Measurements from ENCODE around the gene PRUNE2.
A peak's percentile ranks its signal among the peaks of the same experiment; 100 is the strongest.

PRUNE2 gene

DNA sequence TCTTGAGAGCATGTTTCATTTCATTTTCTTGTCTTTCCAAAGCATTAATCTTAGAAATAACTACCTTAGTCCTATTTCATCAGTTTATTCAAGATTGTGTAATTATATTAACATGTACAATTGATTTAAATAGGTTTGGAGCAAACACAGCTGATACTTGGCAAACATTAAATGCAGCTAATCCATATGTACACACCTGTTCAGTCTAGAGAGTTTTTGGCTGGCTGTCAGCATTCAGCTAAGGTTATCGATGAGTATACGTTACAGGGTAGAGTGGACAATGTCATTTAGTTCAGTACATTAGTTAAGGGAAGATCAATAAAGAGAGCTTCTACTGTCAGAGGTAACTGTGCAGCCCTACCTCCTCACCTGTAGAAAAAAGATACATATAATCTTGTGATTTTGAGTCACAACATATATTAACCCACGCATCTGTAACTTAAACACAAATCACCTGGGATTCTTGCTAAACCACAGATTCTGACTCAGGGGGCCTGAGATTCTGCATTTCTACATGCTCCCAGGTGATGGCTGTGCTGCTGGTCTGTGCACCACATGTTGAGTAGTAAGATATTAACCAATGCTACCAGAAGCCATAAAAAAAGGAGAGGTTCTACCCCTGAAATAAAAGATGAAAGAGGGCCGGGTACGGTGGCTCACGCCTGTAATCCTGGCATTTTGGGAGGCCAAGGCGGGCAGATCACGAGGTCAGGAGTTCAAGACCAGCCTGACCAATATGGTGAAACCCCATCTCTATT is 175.8 kb downstream of the PRUNE2 start:
- no peak for DNase-seq (ENCODE audit: low spot score)

DNA sequence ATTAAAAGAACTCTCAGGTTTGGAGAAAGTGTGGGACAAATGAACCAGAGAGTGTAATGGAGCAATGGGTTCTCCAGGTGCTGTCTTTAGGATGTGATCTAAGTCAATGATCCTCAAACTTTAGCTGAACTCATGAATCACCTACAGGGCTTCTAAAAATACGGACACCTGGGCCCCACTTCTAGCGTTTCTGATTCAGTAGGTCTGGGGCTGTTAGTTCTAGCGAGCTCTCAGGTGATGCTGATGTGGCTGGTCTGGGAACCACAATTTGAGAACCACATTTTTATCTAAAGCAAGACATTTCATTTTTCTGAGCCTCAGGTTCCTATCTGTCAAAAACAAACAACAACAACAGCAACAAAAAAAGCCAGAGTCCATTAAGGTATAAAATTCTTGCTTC is 176.8 kb downstream of the PRUNE2 start:
- no peak for DNase-seq (ENCODE audit: low spot score)

GRCh38 chr9:76725885-76726284 is 180.0 kb downstream of the PRUNE2 start:
- DNase-seq (ENCODE audit: low spot score): no peak

GRCh38 chr9:76725011-76725546 is 180.8 kb downstream of the PRUNE2 start:
- no peak for DNase-seq (ENCODE audit: low spot score)

GRCh38 chr9:76720245-76720644 is 185.7 kb downstream of the PRUNE2 start:
- no peak for DNase-seq (ENCODE audit: low spot score)

DNA sequence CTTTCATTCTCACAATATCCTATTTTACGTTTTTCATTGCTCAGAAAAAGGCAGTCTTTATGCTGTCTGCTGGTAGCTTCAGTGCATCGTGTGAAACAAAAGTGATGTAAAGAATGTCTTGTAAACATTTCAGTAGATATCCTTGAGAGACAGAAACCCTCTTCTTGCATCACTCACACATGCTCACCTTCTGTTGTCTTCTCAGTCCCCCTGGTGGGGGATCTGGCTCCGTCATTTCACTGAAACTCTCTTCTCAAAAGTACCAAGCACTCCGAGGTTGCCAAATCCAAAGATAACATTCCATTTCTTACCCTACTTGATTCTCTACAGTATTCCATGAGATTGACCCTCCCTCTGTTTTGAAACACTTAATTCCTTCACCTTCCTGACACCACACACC is 187.7 kb downstream of the PRUNE2 start:
- no peak for DNase-seq (ENCODE audit: low spot score)

GRCh38 chr9:76717613-76718012 is 188.3 kb downstream of the PRUNE2 start:
- no peak for DNase-seq (ENCODE audit: low spot score)

DNA sequence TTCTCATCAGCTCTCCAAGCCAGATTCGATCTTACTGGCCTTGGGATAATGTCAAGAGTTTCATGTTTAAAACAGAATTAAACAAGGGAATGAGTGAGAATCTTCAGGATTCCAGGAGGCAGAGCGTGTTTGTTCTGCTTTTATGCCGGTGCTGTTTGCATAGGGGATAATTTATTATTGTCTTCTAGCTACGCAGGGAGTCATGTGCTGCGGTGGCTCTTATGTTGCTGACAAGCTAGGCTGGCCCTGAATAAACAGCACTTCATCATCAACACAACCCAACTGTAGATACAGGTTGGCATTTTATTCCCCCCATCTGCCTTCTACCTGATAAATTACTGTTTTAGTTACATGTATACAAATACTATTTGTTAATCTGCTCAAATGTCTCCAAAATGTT is 188.7 kb downstream of the PRUNE2 start:
- DNase-seq (ENCODE audit: low spot score): no peak

- no peak for DNase-seq (ENCODE audit: low spot score)
These were observed 189.7 kb downstream of the PRUNE2 start for GRCh38 chr9:76716085-76716672.

DNA sequence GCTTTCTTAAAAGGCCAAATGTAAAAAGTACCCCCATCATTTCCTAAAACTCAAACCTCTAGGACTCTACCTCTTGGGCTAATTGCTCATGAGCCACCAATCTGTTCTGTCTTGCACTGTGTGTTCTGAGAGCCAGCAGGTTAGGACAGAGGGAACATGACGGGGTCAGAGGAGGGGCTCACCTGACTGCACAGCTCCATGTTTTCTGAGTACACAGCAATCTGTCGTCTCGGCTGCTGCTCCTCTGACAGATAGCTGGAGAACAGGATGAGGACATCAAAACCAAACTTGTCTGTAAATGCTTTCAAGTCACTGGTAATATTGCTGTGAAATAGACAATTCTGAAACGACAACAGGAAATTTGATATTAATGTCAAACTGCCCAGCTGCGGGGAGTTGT is 192.5 kb downstream of the PRUNE2 start:
- DNase-seq (ENCODE audit: low spot score): no peak

DNA sequence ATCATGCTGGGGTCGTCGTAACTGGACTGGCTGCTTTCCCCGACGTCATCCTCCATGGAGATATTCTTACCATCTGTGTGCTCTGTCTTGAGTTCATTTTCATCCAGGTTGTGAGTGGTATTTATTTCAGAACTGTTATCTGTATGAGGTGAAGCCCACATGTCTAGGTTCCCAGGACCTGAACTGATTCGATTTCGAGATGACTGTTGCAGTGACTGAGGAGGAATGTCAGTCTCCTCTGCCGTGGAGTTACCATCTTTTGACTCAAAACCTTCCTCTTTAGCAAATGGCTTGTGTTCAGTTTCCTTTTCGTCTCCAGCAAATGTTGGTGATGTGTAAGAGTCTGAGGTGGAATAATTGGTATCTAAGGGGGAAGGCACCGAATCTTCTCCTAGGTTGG is 196.9 kb downstream of the PRUNE2 start:
- DNase-seq (ENCODE audit: low spot score): no peak

DNA sequence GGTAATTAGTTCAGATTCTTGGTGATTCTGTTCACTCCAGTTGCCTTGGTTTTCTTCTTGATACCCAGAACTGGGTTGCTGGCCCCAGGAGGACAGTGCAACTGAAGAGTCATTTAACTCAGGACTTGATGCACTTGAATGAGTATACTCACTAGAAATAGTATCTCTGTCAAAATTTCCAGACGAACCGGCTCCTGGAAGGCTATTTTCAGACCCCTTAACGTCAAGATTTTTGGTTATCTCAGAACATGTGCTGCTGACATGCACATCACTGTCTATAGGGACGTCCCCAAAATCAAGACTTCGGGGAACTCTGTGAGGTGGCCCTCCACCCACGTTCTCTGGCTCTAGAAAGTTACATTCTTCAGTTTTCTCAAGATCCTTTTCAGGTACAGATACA is 198.4 kb downstream of the PRUNE2 start:
- DNase-seq (ENCODE audit: low spot score): no peak

GRCh38 chr9:76704593-76705204 is 201.2 kb downstream of the PRUNE2 start:
- DNase-seq (ENCODE audit: low spot score): peak; percentile 69

DNA sequence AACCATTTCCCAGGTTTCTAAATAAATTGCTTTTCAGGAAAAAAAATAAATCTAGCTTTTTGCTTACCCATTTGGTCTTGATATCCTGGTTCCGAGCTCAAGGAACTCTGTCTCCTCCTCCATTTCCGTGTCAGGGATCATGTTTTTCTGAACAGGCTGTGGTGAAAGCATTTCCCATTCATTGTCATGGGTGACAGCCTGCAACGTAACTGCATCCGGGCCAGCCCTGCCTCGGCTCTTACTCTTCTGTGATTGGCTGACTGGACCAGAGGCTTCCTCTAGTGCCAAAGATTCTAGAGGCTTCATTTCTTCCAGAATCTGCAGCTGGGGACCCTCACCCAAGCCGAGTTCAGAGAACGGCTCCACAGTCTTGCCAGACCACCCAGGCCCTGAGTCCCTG is 202.6 kb downstream of the PRUNE2 start:
- no peak for DNase-seq (ENCODE audit: low spot score)

GRCh38 chr9:76701441-76702039 is 204.4 kb downstream of the PRUNE2 start:
- no peak for DNase-seq (ENCODE audit: low spot score)

DNA sequence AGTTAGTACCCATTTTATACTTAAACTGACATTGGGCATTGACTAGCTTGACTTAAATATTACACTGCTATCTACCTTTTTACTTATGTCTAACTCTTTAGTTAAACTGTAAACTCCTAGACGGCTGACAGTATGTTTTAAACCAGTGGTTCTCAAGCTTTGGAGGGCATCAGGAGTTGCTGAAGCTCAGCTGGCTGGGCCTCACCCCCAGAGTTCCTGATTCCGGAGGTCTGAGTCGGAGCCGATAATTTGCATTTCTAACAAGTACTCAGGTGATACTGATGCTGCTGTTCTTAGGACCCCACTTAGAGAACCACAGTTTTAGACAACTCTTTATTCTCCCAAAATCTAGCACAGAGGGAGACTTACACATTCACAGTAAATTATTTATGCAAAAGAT is 205.0 kb downstream of the PRUNE2 start:
- no peak for DNase-seq (ENCODE audit: low spot score)

GRCh38 chr9:76699971-76700370 is 205.9 kb downstream of the PRUNE2 start:
- DNase-seq (ENCODE audit: low spot score): no peak

DNA sequence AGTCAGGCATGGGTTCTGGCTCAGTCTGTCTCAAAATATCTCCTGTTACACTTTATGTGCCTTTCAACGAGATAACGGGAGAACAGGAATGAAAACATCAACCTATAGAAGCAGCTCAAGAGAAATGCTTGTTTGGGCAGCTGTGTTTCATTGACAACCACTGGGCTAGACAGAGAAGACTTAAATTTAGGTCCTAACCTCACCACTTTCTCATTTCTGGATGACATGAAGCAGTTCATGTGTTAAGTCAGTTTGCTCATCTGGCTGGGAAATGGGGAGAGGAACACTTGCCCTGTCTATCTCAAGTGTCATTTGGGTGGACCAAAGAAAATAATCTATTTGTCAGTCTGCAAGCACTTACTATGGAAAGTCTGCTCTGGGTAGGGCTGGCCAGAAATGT is 208.4 kb downstream of the PRUNE2 start:
- DNase-seq (ENCODE audit: low spot score): no peak

GRCh38 chr9:76697081-76697480 is 208.8 kb downstream of the PRUNE2 start:
- DNase-seq (ENCODE audit: low spot score): no peak

- DNase-seq (ENCODE audit: low spot score): no peak
These were observed 212.0 kb downstream of the PRUNE2 start for GRCh38 chr9:76693912-76694311.

- no peak for DNase-seq (ENCODE audit: low spot score)
These were observed 213.3 kb downstream of the PRUNE2 start for GRCh38 chr9:76692458-76693129.
